Uterus (tissue), 2 donors: ENCODE results near the gene DLGAP1.

ENCODE experiments used
- CTCF ChIP-seq, 4 experiments: fragments of 200-600 bp in 2 of 4; fragments of 450-650 bp in 2 of 4; sonication (generic) in 2 of 4; IDR thresholded peaks; one replicate each; pipeline ENCODE4 v1.5.1; 2016 to 2019; ENCODE audit warnings: antibody characterized with exemption in 4 of 4, mild to moderate bottlenecking in 2 of 4, moderate library complexity in 1 of 4
- POLR2A ChIP-seq, 2 donors: fragments of 450-650 bp; IDR thresholded peaks; one replicate each; pipeline ENCODE4 v1.6.1; 2016; ENCODE audit warnings: antibody characterized with exemption in 2 of 2, mild to moderate bottlenecking in 1 of 2, moderate library complexity in 1 of 2

- no peak for TF ChIP-seq CTCF (IDR thresholded peaks at IDR 0.05)
- TF ChIP-seq POLR2A (IDR thresholded peaks at IDR 0.05): no peak
Measured at GRCh38 chr18:4250141-4250540, 205.0 kb downstream of the DLGAP1 start.
